Naive B cell (primary cell): Measurements from ENCODE around the gene RNF114. TPM values are rescaled to one million over a fixed set of nuclear protein-coding genes. Genes with fewer than 3 reads are reported as not detected.
"Not testable (repeated sequence)": the region's sequence is repeated elsewhere in the genome, so short reads cannot be mapped to it uniquely, and the experiment has no call there.

Experiments
- ATAC-seq, 2 donors: fragments of 150-1000 bp; cut with Tn5 transposase; 2 replicates each; pipeline ENCODE4 v1.10.0; 2021; ENCODE audit warnings: low read depth in 2 of 2, mild to moderate bottlenecking in 2 of 2, moderate library complexity in 2 of 2
- DNase-seq: peaks from one replicate; pipeline ENCODE4 v3.0.0; 2022
- H3K27ac Mint-ChIP-seq, 6 donors: one replicate each; pipeline ENCODE4 v1.8.0; 2020 to 2022; ENCODE audit warnings: mild to moderate bottlenecking in 6 of 6, mixed read lengths in 6 of 6, moderate library complexity in 5 of 6, inconsistent platforms in 2 of 6
- H3K27me3 Mint-ChIP-seq, 3 donors: one replicate each; pipeline ENCODE4 v1.8.0; 2021 to 2022; ENCODE audit warnings: mixed read lengths in 3 of 3, mild to moderate bottlenecking in 1 of 3
- H3K36me3 Mint-ChIP-seq, 2 donors: one replicate each; pipeline ENCODE4 v1.8.0; 2020 to 2022; ENCODE audit warnings: mixed read lengths in 2 of 2, inconsistent platforms in 1 of 2, mild to moderate bottlenecking in 1 of 2
- H3K4me1 Mint-ChIP-seq, 3 donors: one replicate each; pipeline ENCODE4 v1.8.0; 2020 to 2022; ENCODE audit warnings: mixed read lengths in 3 of 3, inconsistent platforms in 1 of 3, mild to moderate bottlenecking in 1 of 3, moderate library complexity in 1 of 3
- H3K4me3 Mint-ChIP-seq, 8 donors: one replicate each; pipeline ENCODE4 v1.8.0; 2020 to 2022; ENCODE audit warnings: mild to moderate bottlenecking in 8 of 8, mixed read lengths in 8 of 8, moderate library complexity in 8 of 8, inconsistent platforms in 2 of 8
- H3K9me3 Mint-ChIP-seq, 7 donors: one replicate each; pipeline ENCODE4 v1.8.0; 2020 to 2022; ENCODE audit warnings: mixed read lengths in 7 of 7, mild to moderate bottlenecking in 5 of 7, inconsistent platforms in 2 of 7, moderate library complexity in 1 of 7
- polyA plus RNA-seq, 6 donors: library from polyadenylated mRNA; unstranded; fragments of 300-500 nt; fragmentation: Illumina TruSeq; gene quantifications; one replicate each; pipeline ENCODE4 v1.2.3, GENCODE V29; 2021; ENCODE audit warnings: low read depth in 6 of 6

Gene RNF114
- polyA plus RNA-seq, 6 donors from 2014 or later, result 96.6 to 137 (median 122) TPM

GRCh38 chr20:49973981-49974380, 37.8 kb downstream of the RNF114 start:
- H3K27me3 Mint-ChIP-seq, result peaks cover 0 to 3% (median 0%) of the 10 kb centered on the region in 3 donors
- no peak overlapping the region for H3K4me3 Mint-ChIP-seq
- H3K4me1 Mint-ChIP-seq, result no peaks in the 10 kb centered on the region
- H3K27ac Mint-ChIP-seq, result no peak overlapping the region
- DNase-seq (no peak), ATAC-seq (no peak)
- no peaks in the 10 kb centered on the region for H3K36me3 Mint-ChIP-seq
- H3K9me3 Mint-ChIP-seq, result no peaks in the 10 kb centered on the region

DNA sequence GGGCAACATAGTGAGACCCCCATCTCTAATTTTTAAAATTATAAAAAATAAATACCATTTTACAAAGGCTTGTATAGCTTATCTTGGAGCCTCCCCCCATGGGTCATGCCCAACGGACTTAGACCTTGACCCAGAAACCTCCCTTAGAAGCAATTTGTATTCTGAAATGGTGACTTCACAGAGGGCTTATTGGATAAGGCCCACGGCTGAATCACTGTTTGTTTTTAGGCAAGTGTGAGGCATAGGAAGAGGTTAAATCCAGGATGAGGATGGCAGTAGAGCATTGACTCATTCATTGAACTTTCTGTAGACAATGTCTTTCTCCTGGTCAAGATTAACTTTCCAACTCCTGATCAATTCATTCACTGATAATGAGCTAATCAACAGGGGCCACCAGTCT, 40.3 kb downstream of the RNF114 start:
- Mint-ChIP-seq H3K4me3 (no peak overlapping the region), H3K9me3 (no peaks in the 10 kb centered on the region), H3K27me3 (peaks cover 0 to 3% (median 0%) of the 10 kb centered on the region in 3 donors), H3K36me3 (no peaks in the 10 kb centered on the region), H3K4me1 (peaks cover 0 to 13% (median 4%) of the 10 kb centered on the region in 3 donors), H3K27ac (no peak overlapping the region)
- DNase-seq (no peak), ATAC-seq (no peak)

GRCh38 chr20:49977740-49978139, 41.5 kb downstream of the RNF114 start:
- ATAC-seq, H3K4me3 Mint-ChIP-seq, DNase-seq, H3K36me3 Mint-ChIP-seq, H3K27ac Mint-ChIP-seq, H3K9me3 Mint-ChIP-seq, H3K27me3 Mint-ChIP-seq: not testable (repeated sequence)
- peaks cover 7 to 21% (median 11%) of the 10 kb centered on the region in 3 donors for H3K4me1 Mint-ChIP-seq

- ATAC-seq (no peak), DNase-seq (no peak)
- Mint-ChIP-seq H3K9me3 (no peaks in the 10 kb centered on the region), H3K27ac (no peak overlapping the region), H3K4me3 (no peak overlapping the region), H3K27me3 (peaks cover 0 to 3% (median 0%) of the 10 kb centered on the region in 3 donors), H3K4me1 (peaks cover 16 to 26% (median 16%) of the 10 kb centered on the region in 3 donors), H3K36me3 (no peaks in the 10 kb centered on the region)
Measured at GRCh38 chr20:49978685-49979029, 42.5 kb downstream of the RNF114 start.

- Mint-ChIP-seq H3K36me3 (no peaks in the 10 kb centered on the region), H3K4me1 (peaks cover 16 to 29% (median 19%) of the 10 kb centered on the region in 3 donors), H3K27me3 (peaks cover 0 to 3% (median 0%) of the 10 kb centered on the region in 3 donors), H3K27ac (no peak overlapping the region), H3K9me3 (no peaks in the 10 kb centered on the region), H3K4me3 (peak overlapping the region in 2 of 8 donors; percentile 42 to 49)
- peak; percentile 64 for DNase-seq
- ATAC-seq, result peak; percentile 40 to 48
Measured at GRCh38 chr20:49979030-49979832, 43.0 kb downstream of the RNF114 start.

- no peaks in the 10 kb centered on the region for H3K9me3 Mint-ChIP-seq
- no peak for DNase-seq
- peak overlapping the region in 2 of 6 donors; percentile 21 to 62 for H3K27ac Mint-ChIP-seq
- H3K4me1 Mint-ChIP-seq, result peaks cover 16 to 29% (median 19%) of the 10 kb centered on the region in 3 donors
- no peak for ATAC-seq
- peak overlapping the region in 3 of 8 donors; percentile 6 to 59 (median 19) for H3K4me3 Mint-ChIP-seq
- H3K27me3 Mint-ChIP-seq, result peaks cover 0 to 3% (median 0%) of the 10 kb centered on the region in 3 donors
- H3K36me3 Mint-ChIP-seq, result no peaks in the 10 kb centered on the region
Measured at GRCh38 chr20:49980140-49981008, 44.2 kb downstream of the RNF114 start.

DNA sequence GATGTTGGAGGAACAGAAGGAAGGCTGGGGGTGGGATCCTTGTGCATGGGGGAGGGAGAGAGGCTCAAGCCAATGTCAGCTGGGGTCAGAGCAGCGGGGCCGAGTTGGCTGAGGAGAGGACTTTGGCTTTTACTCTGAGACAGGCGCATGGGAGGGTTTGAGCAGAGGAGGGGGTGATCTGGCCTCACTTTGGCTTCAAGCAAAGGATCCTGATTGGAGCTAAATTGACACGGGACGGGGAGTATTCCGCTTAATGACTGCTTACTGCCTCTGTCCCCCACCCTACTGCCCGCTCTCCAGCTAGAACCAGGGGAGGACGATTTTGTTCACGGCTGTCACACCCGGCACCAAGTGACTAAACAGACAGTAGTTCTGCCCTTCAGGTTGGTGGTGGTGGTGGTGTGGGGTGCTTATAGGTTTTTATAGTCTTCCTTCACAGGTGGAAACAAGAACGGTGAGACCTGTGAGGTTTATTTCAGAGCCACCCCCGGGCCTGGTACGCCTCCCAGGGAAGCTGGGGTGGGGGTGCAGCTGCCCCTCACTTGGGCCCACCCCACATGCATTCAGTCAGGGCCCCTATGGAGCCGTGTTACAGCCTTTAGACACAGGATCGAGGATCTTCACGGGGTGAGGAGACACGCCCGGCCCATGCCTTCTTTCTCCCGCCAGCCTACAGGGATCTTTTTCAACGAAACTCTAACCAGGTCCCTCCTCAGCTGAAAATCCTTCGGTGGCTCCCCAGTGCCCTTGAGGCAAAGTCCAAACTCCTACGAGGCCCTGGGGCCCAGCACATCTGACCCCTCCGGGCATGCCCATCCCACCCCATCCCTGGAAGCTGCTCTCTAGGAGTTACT, 45.2 kb downstream of the RNF114 start:
- H3K4me3 Mint-ChIP-seq, result peak overlapping the region in 7 of 8 donors; percentile 54 to 86 (median 78)
- peaks cover 16 to 29% (median 19%) of the 10 kb centered on the region in 3 donors for H3K4me1 Mint-ChIP-seq
- ATAC-seq (no peak), DNase-seq (no peak)
- no peaks in the 10 kb centered on the region for H3K36me3 Mint-ChIP-seq
- peaks cover 0 to 3% (median 0%) of the 10 kb centered on the region in 3 donors for H3K27me3 Mint-ChIP-seq
- H3K27ac Mint-ChIP-seq, result peak overlapping the region in 3 of 6 donors; percentile 80 to 92 (median 80)
- H3K9me3 Mint-ChIP-seq, result no peaks in the 10 kb centered on the region

GRCh38 chr20:49982072-49982345, 45.8 kb downstream of the RNF114 start:
- peak overlapping the region in 5 of 6 donors; percentile 40 to 92 (median 80) for H3K27ac Mint-ChIP-seq
- H3K27me3 Mint-ChIP-seq, result no peaks in the 10 kb centered on the region
- H3K4me3 Mint-ChIP-seq, result peak overlapping the region; percentile 64 to 87 (median 80)
- no peak for ATAC-seq
- H3K4me1 Mint-ChIP-seq, result peaks cover 16 to 29% (median 19%) of the 10 kb centered on the region in 3 donors
- no peak for DNase-seq
- no peaks in the 10 kb centered on the region for H3K36me3 Mint-ChIP-seq
- H3K9me3 Mint-ChIP-seq, result no peaks in the 10 kb centered on the region

- DNase-seq (peak; percentile 85), ATAC-seq (peak; percentile 90 to 93)
- H3K9me3 Mint-ChIP-seq, result no peaks in the 10 kb centered on the region
- H3K4me3 Mint-ChIP-seq, result peak within 1 kb of the TSS; percentile 66 to 87 (median 80)
- peaks cover 16 to 29% (median 19%) of the 10 kb centered on the region in 3 donors for H3K4me1 Mint-ChIP-seq
- no peaks in the 10 kb centered on the region for H3K27me3 Mint-ChIP-seq
- no peaks in the 10 kb centered on the region for H3K36me3 Mint-ChIP-seq
- H3K27ac Mint-ChIP-seq, result peak within 1 kb of the TSS; percentile 40 to 92 (median 80)
Measured at GRCh38 chr20:49982346-49983122, 46.3 kb downstream of the RNF114 start, which contains the start of gene SNAI1. SNAI1 (plus strand) TSS chr20:49982980; CDS start chr20:49983060, 80 bp downstream.

DNA sequence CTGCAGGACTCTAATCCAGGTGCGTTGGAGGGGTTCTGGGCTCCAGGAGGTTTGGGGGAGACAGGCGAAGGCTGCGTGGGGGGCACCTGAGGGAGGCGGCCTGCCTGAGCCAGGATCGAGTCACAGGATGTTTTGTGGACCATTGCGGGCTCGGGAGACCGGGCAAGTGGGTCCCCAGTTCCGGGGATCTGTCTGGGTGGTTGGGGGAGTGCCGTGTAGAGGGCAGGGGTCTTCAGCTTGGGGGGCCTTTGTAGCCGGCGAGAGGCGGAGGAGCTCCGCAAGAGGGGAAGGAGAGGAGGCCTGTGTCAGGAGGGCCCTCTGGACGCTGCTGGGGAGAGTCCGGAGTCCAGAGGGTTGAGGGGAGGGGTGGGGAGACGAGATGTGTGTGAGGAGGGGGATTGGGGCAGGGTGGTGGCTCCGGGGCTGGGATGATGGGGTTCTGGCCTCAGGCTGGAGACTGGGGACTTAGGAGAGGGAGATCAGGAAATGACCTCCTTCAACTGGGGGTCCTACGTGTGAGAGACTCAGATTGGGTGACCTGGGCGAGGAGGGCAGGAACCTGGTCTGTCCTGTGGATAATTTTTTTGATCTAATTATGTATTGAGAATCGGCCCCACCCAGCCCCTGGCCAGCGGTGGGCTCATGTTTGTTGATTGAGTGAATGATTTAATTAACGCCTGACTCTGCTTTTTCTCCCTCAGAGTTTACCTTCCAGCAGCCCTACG, 47.1 kb downstream of the RNF114 start:
- no peaks in the 10 kb centered on the region for H3K27me3 Mint-ChIP-seq
- H3K4me3 Mint-ChIP-seq, result peak overlapping the region; percentile 66 to 82 (median 74)
- peaks cover 16 to 29% (median 19%) of the 10 kb centered on the region in 3 donors for H3K4me1 Mint-ChIP-seq
- H3K27ac Mint-ChIP-seq, result peak overlapping the region in 5 of 6 donors; percentile 27 to 85 (median 66)
- DNase-seq (no peak), ATAC-seq (no peak)
- no peaks in the 10 kb centered on the region for H3K9me3 Mint-ChIP-seq
- H3K36me3 Mint-ChIP-seq, result no peaks in the 10 kb centered on the region

- Mint-ChIP-seq H3K27me3 (peaks cover 0 to 2% (median 0%) of the 10 kb centered on the region in 3 donors), H3K4me3 (peak overlapping the region in 6 of 8 donors; percentile 6 to 83 (median 74)), H3K36me3 (no peaks in the 10 kb centered on the region), H3K27ac (peak overlapping the region in 3 of 6 donors; percentile 38 to 86 (median 80)), H3K4me1 (peaks cover 16 to 29% (median 19%) of the 10 kb centered on the region in 3 donors), H3K9me3 (no peaks in the 10 kb centered on the region)
- DNase-seq (no peak), ATAC-seq (no peak)
Measured at GRCh38 chr20:49983848-49984408, 47.7 kb downstream of the RNF114 start.
